ENCODE data around the gene DIP2A. TPM values are rescaled to one million over a fixed set of nuclear protein-coding genes. Genes with fewer than 3 reads are reported as not detected.

Gene DIP2A
- total and polyA plus RNA-seq, 2 of the 8 experiments (the other 6 are each of a cell fraction or from before 2014, with no cell fraction given), result 16.0 to 27.1 TPM

DNA sequence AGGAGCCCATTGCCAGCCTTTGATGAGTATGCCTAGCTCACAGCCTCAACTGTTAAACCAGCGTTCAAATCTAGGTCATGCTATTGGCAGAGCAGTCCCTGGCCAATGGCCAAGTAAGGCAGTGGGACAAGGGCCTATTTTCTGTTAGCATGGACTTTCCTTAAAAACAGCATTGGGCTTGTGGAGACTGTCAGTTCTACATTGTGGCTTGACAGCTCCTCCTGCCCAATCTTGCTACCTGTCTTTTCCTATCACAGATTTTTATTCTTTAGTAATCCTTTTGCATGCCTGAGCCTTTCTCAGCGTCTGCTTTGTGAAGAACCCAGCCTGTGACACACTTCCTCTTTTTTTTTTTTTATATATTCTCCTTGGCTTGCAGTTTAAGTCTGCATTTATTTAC, 56.4 kb downstream of the DIP2A start:
- no peak overlapping the region for H4K91ac ChIP-seq (replicated peaks; ENCODE audit: insufficient read length, low read length)
- no peak overlapping the region for H2BK5ac ChIP-seq (ENCODE audit: low read depth, low read length)
- no peak overlapping the region for H3K56ac ChIP-seq (replicated peaks; ENCODE audit: insufficient read length, low read depth, low read length)
- POLR2A ChIA-PET (ENCODE audit: partially characterized antibody), result no interaction called here
- H3K4ac ChIP-seq (replicated peaks; ENCODE audit: insufficient read length, low read depth, low read length), result no peak overlapping the region
- H2BK15ac ChIP-seq (ENCODE audit: low read length), result no peak overlapping the region
- no peak overlapping the region for H3K4me2 ChIP-seq (ENCODE audit: insufficient read depth in 1 of 2, low read depth in 2 of 2, low read length in 2 of 2)
- peaks cover 0 to 2% of the 10 kb centered on the region in 2 experiments for H4K20me1 ChIP-seq (replicated peaks in 1 of 2; ENCODE audit: control insufficient read depth in 1 of 2, insufficient read depth in 2 of 2, low read length in 2 of 2)
- H2BK120ac ChIP-seq (replicated peaks; ENCODE audit: low read depth, low read length), result no peak overlapping the region
- H4K8ac ChIP-seq (ENCODE audit: extremely low read depth, insufficient read depth, low read length), result no peak overlapping the region
- H2AK5ac ChIP-seq (ENCODE audit: low read depth, low read length), result no peak overlapping the region
- H3K23me2 ChIP-seq (ENCODE audit: low read depth, low read length), result no peaks in the 10 kb centered on the region
- FAIRE-seq, result no peak
- H3K4me1 ChIP-seq (replicated peaks in 1 of 4; ENCODE audit: control insufficient read depth in 3 of 4, insufficient read depth in 4 of 4, low read length in 3 of 4), result no peaks in the 10 kb centered on the region
- H3K79me2 ChIP-seq (ENCODE audit: control insufficient read depth in 1 of 2, insufficient read depth in 2 of 2, low read length in 2 of 2), result no peaks in the 10 kb centered on the region
- H3K23ac ChIP-seq (ENCODE audit: insufficient read length), result no peak overlapping the region
- 93% methylated on average over 2 of the region's 2 CpGs; no CpG with 5 or more reads in 1 of the 2 experiments for WGBS, 2 experiments (ENCODE audit: extremely low coverage in 1 of 2, insufficient coverage in 1 of 2, insufficient read length in 1 of 2, insufficient replicate concordance in 2 of 2, low coverage in 1 of 2, low lambda C conversion rate in 2 of 2, missing lambda C conversion rate in 1 of 2)
- no peak overlapping the region for H3K14ac ChIP-seq (ENCODE audit: insufficient read length)
- H3K79me1 ChIP-seq (ENCODE audit: low read depth, low read length), result no peaks in the 10 kb centered on the region
- no peak overlapping the region for H4K5ac ChIP-seq (ENCODE audit: insufficient read length, low read depth, low read length)
- DNase-seq (ENCODE audit: low read depth in 1 of 2, low spot score in 2 of 2), result no peak
- H3K18ac ChIP-seq (ENCODE audit: extremely low read depth, low read length), result no peak overlapping the region
- no peak overlapping the region for H2BK12ac ChIP-seq (ENCODE audit: low read depth, low read length)
- TF ChIP-seq, protein P1, sequence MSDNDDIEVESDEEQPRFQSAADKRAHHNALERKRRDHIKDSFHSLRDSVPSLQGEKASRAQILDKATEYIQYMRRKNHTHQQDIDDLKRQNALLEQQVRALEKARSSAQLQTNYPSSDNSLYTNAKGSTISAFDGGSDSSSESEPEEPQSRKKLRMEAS (IDR thresholded peaks at IDR 0.05), result no peak
- TF ChIP-seq NANOG (IDR thresholded peaks at IDR 0.05; ENCODE audit: insufficient read depth, low read depth, low read length, poor library complexity, severe bottlenecking), result no peak
- no peak for TF ChIP-seq BACH1 (IDR thresholded peaks at IDR 0.05; ENCODE audit: low read length)
- no peak for TF ChIP-seq TEAD4 (IDR thresholded peaks at IDR 0.05; ENCODE audit: low read depth, low read length)
- H3K9ac ChIP-seq (replicated peaks in 1 of 4; ENCODE audit: extremely low read depth in 1 of 4, low read depth in 3 of 4, low read length in 3 of 4), result no peak overlapping the region
- no peaks in the 10 kb centered on the region; a peak in 1 of 4 replicates for H3K9me3 ChIP-seq (ENCODE audit: insufficient read depth in 2 of 2, low read depth in 1 of 2, low read length in 1 of 2)
- H3K4me3 ChIP-seq (ENCODE audit: extremely low read depth in 1 of 4, insufficient read depth in 2 of 4, low read depth in 3 of 4, low read length in 4 of 4), result no peak overlapping the region
- no peak overlapping the region for H3K27ac ChIP-seq (ENCODE audit: low read depth, low read length)
- CTCF ChIA-PET (ENCODE audit: partially characterized antibody), result no interaction called here
- H3K27me3 ChIP-seq (replicated peaks in 1 of 4; ENCODE audit: control insufficient read depth in 3 of 4, extremely low read depth in 1 of 4, insufficient read depth in 3 of 4, low read length in 3 of 4), result no peaks in the 10 kb centered on the region
- H3K36me3 ChIP-seq (ENCODE audit: control insufficient read depth in 2 of 4, insufficient read depth in 4 of 4, low read length in 3 of 4), result peaks cover 0 to 13% (median 9%) of the 10 kb centered on the region in 4 experiments; a peak in 6 of 8 replicates
- H2BK20ac ChIP-seq (ENCODE audit: low read length), result no peak overlapping the region
- no peak overlapping the region for H2AFZ ChIP-seq (ENCODE audit: low read length)
